HG02571 (cell line): ENCODE data around the gene KCNQ1OT1.
"Not testable (repeated sequence)": the region's sequence is repeated elsewhere in the genome, so short reads cannot be mapped to it uniquely, and the experiment has no call there.

Experiments used
- ATAC-seq: cut with Tn5 transposase; IDR thresholded peaks from one replicate; pipeline ENCODE4 v1.9.1; 2021; ENCODE audit warnings: mild to moderate bottlenecking, moderate library complexity; ENCODE audit not compliant: unreplicated experiment

The KCNQ1OT1 gene

DNA sequence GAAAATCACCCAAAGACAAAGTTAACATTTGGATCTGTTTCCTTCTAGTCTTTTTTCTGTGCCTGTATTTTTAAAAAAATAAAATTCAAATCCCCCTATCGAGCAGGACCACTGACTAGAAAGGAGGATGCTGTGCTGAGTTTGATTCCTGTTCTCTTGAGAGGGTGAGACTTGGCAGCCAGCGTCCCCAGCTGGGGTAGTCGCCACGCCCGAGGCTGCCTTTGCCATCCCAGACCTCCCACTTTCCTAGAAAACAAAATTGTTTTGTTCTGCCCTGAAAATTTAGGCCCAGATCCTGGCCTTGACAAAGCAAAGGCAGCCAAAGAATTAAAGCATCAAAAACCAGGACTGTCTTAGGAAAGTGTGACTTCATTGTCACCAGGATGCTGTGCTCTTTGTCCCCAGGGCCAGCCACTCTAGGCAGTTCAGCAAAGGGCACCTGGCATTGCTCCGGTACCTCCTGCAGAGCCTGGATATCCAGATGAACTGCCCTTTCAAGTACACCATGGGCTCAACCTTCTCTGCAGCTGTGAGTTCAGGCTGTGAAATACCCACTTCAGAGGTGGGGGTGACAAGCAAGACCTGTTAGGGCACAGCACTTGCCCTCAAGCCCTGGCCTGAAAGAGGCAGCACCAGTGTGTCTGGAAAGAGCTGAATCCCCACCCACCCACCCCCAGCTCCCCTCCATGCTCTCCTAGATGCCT, 44.6 kb downstream of the KCNQ1OT1 start:
- ATAC-seq, result no peak

DNA sequence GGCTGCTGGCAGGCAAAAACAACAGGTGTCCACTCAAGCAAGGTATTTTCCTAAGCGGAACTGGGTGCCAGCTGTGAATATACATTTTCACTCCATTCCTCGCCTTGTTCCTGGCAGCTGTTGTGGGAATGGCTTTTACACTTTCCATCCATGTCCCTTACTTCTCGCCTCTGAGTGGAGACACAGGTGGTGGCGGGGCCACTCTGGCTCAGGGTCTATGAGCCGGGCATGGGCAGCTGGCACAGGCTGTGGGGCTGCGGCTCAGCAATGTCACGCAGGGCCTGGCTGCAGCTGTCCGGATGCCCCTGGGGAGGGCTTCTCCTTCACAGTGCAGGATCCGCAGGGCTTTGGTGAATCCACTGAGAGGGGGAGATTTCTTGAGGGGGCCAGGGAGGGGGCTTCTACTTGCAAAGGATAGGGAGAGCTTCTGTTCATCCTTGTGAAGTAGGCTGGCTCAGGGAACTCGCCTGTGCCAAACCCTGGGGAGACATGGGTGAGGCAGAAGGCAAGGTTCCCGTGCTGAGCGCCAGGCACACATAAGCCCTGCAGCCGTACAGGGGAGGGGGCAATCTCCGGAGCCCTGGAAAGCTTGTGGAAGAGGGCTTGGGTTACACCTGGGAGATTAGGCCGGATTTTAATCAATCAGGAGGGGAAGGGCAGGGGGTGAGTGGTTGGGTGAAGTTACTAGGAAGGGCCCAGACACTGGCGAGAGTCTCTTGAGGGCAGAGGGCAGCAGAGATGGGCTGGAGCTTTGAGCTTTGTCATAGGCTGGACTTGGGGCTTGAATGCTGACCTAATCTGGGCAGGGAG, 45.7 kb downstream of the KCNQ1OT1 start:
- no peak for ATAC-seq

DNA sequence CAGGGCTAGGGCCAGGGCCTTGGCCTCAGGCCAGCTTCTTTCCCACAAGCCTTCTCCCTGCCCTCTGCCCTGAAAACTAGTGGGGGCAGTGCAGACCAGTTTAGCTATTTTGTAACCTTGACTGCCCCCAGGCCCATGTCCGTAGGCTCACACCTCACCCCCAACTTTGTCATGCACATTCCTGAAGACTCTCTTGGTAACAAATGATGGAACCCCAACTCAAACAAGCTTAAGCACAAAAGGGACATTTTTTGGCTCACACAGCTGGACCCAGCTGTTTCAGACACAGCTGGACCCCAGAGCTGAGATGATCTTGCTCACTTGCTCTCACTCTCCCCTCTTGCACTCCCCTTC, 46.6 kb downstream of the KCNQ1OT1 start:
- ATAC-seq, result no peak

DNA sequence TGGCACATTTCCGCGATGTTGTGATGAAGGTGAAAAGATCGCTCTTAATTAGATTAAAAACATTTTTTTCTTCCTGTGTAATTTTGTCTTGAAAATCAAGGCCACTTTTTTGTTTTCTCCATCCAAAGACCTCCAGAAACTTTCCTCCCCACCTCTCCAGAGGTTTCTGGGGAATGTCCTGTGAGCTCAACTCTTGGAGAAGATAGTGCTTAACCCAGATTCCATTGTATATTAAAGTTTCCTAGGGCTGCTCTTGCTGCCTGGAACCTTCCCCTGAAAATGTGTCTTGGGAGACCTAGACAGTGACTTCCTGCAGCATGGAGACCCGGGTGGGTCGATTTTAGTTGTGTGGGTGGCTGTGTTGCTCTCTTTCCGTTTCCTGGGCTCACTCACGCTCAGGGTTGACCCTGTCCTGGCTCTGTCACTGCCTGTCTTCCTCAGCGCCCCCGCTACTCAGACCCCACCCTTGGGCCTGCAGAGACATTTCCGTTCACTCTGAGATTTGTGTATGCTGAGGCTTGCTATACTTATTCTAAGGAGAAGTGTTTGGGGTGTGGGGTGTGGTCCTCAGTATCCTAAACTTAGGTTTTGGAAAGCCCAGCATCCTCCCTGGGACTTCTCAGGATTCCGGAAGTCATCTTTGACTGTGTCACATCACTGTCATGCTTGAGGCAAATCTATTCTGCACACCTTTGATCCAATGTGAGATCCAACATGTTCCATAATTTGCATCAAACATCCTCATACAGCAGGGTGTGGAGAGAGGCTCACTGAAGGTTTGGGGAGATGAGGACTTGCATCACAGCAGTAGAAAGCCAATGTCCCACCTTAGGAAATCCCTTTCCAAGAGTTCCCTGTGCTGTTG, 47.2 kb downstream of the KCNQ1OT1 start:
- ATAC-seq, result no peak

GRCh38 chr11:2651826-2652271, 47.9 kb downstream of the KCNQ1OT1 start:
- ATAC-seq, result no peak

- no peak for ATAC-seq
These were observed 48.7 kb downstream of the KCNQ1OT1 start for GRCh38 chr11:2651054-2651617.

- ATAC-seq, result no peak
These were observed 49.4 kb downstream of the KCNQ1OT1 start for GRCh38 chr11:2650343-2650867.

- ATAC-seq, result no peak
These were observed 49.9 kb downstream of the KCNQ1OT1 start for GRCh38 chr11:2649848-2650247.

- ATAC-seq, result no peak
These were observed 50.4 kb downstream of the KCNQ1OT1 start for GRCh38 chr11:2649400-2649799.

GRCh38 chr11:2647953-2648352, 51.8 kb downstream of the KCNQ1OT1 start:
- no peak for ATAC-seq

- no peak for ATAC-seq
These were observed 52.6 kb downstream of the KCNQ1OT1 start for GRCh38 chr11:2647167-2647566.

DNA sequence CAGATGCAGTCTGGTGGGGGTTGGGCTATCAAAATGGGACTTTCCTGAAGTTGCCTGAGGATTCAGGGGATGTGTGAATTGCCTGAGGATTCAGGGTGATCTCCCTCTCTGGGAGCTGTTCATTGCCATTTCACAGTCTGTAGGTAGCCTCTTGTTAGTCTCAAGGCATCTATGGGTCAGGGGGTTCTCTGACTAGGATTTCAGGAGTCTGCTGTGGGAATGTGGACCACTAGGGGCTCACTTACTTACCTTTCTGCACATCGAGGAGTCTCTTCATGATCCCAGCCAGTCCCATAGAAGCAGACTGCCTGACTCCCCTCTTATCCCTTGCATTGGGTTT, 54.0 kb downstream of the KCNQ1OT1 start:
- ATAC-seq, result no peak

- no peak for ATAC-seq
These were observed 54.7 kb downstream of the KCNQ1OT1 start for GRCh38 chr11:2644844-2645778.

- no peak for ATAC-seq
These were observed 56.0 kb downstream of the KCNQ1OT1 start for GRCh38 chr11:2643746-2644145.

DNA sequence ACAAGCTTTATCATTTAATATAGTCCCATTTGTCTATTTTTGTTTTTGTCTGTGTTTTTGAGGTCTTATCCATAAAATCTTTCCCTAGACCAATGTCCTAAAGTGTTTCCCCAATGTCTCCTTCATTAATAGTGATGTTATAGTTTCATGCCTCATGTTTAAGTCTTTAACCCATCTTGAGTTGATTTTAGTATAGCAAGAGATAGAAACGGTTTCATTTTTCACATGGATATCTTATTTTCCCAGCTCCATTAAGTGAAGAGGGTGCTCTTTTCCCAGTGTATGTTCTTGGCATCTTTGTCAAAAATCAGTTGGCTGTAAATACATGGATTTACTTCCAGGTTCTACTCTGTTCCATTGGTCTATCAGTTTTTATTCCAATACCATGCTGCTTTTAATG, 58.2 kb downstream of the KCNQ1OT1 start:
- no peak for ATAC-seq

DNA sequence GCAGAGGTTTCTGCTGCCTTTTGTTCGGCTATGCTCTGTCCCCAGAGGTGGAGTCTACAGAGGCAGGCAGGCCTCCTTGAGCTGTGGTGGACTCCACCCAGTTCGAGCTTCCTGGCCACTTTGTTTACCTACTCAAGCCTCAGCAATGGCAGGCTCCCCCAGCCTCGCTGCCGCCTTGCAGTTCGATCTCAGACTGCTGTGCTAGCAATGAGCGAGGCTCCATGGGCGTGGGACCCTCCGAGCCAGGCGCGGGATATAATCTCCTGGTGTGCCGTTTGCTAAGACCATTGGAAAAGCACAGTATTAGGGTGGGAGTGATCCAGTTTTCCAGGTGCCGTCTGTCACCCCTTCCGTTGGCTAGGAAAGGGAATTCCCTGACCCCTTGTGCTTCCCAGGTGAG, 60.0 kb downstream of the KCNQ1OT1 start:
- ATAC-seq, result not testable (repeated sequence)

DNA sequence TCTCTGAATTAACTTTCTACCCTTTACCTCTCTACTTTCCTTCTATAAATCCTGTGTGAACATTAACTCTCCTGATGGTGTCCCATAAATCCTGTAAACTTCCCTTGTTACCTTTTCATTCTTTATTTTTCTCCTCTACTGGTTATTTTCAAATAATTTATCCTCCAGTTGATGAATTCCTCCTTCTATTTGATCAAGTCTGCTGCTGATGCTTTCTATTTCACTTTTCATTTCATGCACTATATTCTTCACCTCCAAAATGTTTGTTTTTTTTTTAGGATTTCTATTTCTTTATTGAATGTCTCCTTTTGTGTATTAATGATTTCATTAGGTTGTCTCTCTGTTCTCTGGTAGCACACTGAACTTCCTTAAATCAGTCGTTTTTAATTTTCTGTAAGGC, 68.6 kb downstream of the KCNQ1OT1 start:
- ATAC-seq, result no peak

- no peak for ATAC-seq
These were observed 69.1 kb downstream of the KCNQ1OT1 start for GRCh38 chr11:2630679-2631078.

GRCh38 chr11:2625183-2625582, 74.6 kb downstream of the KCNQ1OT1 start:
- ATAC-seq, result no peak

DNA sequence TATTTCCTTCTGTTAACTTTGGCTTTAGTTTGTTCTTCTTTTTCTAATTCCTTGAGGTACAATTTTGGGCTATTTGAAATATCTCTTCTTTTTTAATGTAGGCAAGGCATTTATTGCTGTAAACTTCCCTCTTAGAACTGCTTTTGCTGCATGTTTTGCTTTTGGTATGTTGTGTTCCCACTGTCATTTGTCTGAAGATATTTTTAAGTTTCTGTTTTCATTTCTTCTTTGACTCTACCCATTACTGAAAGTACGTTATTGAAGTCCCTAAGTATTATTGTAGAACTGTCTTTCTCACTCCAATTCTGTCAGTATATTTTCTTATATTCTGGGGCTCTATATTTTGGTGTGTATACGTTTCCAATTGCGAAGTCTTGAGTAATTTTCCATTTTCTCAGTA, 77.9 kb downstream of the KCNQ1OT1 start:
- ATAC-seq, result no peak
